ENCODE data around the gene MTA3.
A peak's percentile ranks its signal among the peaks of the same experiment; 100 is the strongest.

The MTA3 gene

DNA sequence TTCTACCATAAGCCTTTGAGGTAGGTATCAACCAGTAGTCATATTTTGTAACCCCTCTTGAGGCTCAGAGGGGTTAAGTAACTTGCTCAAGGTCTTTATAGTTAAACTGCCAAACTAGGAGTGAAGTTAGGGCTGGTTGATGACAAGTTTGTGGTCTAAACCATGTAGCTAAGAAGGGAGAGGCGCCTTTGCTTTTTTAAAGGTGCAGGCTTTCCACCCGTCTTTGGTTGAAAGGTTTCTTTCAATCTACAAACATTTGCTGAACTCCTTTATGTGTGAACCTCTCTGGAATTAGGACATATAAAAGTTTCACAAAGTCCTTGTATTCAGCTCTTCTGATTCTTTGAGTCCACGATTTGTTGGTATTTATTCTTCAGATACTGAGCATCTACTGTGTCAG, 2.4 kb upstream of the MTA3 start:
- TF ChIP-seq, protein P1, sequence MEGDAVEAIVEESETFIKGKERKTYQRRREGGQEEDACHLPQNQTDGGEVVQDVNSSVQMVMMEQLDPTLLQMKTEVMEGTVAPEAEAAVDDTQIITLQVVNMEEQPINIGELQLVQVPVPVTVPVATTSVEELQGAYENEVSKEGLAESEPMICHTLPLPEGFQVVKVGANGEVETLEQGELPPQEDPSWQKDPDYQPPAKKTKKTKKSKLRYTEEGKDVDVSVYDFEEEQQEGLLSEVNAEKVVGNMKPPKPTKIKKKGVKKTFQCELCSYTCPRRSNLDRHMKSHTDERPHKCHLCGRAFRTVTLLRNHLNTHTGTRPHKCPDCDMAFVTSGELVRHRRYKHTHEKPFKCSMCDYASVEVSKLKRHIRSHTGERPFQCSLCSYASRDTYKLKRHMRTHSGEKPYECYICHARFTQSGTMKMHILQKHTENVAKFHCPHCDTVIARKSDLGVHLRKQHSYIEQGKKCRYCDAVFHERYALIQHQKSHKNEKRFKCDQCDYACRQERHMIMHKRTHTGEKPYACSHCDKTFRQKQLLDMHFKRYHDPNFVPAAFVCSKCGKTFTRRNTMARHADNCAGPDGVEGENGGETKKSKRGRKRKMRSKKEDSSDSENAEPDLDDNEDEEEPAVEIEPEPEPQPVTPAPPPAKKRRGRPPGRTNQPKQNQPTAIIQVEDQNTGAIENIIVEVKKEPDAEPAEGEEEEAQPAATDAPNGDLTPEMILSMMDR (conservative IDR thresholded peaks at IDR 0.05; ENCODE audit: control insufficient read depth, insufficient read depth, low read depth, low read length), result no peak
- no peak for DNase-seq (ENCODE audit: low read depth)
- no peak overlapping the region for H3K4me3 ChIP-seq (ENCODE audit: control insufficient read depth, low read depth, low read length)

DNA sequence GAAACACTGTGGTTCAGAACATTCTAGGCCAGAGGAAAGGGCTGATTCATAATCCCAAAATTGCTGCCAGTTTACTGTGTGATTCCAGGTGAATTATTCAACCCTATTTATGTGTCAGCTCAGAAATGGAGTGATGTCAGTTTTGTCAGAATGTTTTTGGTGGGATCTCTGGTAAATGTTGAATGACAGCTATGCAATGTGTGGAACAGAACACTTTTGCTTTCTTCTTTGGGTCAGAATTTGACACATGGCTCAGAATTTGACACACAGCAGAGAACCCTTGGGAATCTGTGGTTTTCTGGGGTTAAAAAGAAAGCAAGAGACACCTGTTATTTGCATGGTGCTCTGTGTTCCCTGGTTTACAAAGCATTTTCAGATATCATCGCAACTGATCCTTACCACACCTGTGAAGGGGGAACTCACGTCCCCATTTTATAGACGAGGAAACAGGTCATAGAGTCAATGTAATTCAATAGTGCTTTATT, 1.6 kb upstream of the MTA3 start:
- no peak overlapping the region for H3K4me3 ChIP-seq (ENCODE audit: control insufficient read depth, low read depth, low read length)
- TF ChIP-seq, protein P1 (conservative IDR thresholded peaks at IDR 0.05; ENCODE audit: control insufficient read depth, insufficient read depth, low read depth, low read length), result no peak
- no peak for DNase-seq (ENCODE audit: low read depth)

DNA sequence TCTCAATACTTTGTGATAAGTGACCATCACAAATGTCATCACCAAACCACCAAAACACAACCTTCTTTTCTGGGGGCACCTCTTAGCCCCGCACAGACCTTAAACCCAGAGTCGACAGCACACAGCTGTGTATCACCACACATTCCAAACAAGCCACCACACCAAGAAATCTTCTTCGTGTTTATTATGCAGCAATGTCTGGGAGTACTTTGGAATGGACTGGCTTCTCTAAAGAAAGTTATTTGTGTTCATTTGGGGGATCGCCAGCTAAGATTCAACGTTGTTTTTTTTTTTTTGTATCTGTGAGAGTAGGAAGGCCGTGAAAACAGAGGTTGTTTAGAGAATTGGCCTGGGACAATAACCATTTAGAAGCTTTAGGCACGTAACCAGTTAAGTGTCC, 1.1 kb upstream of the MTA3 start:
- peak; percentile 23 for DNase-seq (ENCODE audit: low read depth)
- TF ChIP-seq, protein P1 (conservative IDR thresholded peaks at IDR 0.05; ENCODE audit: control insufficient read depth, insufficient read depth, low read depth, low read length), result no peak
- H3K4me3 ChIP-seq (ENCODE audit: control insufficient read depth, low read depth, low read length), result no peak overlapping the region

DNA sequence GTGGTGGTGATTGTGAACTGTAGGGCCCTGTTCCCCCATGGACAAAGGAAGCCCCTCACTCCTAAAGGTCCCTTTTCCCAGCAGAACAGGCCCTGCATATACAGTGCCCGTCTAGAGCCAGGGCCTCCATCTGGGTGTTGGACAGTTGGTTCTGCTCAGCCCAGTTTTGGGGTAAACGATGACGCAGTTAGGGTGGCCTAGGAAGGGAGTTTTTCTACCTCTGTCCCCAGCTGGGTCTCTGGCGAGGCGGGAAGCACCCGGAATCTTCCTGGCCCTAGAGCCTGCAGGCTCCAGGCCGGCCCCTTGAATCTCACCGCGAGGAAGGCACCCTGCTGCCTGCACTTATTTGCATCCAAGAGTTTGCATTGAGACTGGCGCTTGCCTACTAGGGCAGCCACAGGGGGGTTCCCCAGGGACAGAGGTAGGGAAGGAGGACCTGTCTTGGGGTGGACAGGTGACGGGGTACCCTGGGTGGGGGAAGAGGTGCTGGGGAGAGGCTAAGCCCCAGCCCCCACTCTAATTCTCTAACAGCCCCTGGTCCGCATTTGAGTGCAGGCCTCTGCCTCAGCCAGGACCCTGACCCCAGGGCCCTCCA, 529 bp upstream of the MTA3 start:
- no peak for DNase-seq (ENCODE audit: low read depth)
- TF ChIP-seq, protein P1 (conservative IDR thresholded peaks at IDR 0.05; ENCODE audit: control insufficient read depth, insufficient read depth, low read depth, low read length), result no peak
- H3K4me3 ChIP-seq (ENCODE audit: control insufficient read depth, low read depth, low read length), result no peak overlapping the region

DNA sequence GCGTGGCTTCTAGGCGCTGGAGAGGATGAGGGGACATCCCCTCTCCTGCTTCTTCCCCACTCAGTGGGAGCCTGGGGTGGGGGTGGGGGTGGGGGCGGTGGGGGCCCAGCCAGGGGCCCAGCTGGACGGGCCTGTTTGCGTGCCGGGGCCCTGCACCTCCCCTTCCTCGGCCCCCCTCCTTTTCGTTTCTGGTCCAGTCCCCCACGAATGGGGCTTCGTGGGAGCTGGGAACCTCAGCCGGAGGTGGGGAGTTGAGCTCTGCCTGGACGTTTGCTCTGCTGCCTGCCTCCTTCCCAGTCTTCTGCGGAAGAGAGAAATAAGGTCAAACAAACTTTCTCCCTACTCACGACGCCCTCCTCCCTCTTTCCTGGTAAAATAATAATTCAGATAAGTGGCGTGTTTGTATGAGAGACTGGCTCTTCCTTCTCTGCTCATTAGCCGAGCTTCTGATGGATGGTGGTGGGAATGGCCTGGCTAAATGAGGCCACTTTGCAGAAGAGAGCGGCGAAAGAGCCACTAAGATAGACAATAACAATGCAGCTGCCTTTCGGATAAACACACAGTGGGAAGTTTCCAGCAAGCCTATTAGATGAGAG, 782 bp downstream of the MTA3 start:
- DNase-seq (ENCODE audit: low read depth), result peak; percentile 26
- peak overlapping the region; percentile 75 for H3K4me3 ChIP-seq (ENCODE audit: control insufficient read depth, low read depth, low read length)
- TF ChIP-seq, protein P1 (conservative IDR thresholded peaks at IDR 0.05; ENCODE audit: control insufficient read depth, insufficient read depth, low read depth, low read length), result no peak

DNA sequence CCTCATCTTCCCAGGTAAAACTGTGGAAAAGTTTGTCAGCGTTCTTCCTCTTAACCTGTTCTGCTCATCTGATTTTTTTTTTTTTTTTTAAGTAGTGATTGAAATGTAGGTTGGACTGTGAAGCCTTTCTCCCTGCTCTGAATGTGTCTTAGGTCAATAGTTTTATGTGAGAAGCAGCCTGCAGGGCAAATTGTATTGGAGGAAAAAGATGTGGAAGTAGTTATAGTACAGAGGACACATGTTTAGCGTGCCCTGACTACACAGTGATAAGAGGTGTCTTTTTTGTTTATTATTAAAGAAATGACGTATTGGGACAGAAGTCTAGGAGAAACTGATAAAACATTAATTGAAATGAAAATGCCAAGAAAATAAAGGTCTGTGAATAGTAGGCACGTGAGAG, 1.5 kb downstream of the MTA3 start:
- peak overlapping the region; percentile 75 for H3K4me3 ChIP-seq (ENCODE audit: control insufficient read depth, low read depth, low read length)
- TF ChIP-seq, protein P1 (conservative IDR thresholded peaks at IDR 0.05; ENCODE audit: control insufficient read depth, insufficient read depth, low read depth, low read length), result no peak
- DNase-seq (ENCODE audit: low read depth), result peak; percentile 6
